Keratinocyte (primary cell): ENCODE data around the gene SLBP. TPM values are rescaled to one million over a fixed set of nuclear protein-coding genes. Genes with fewer than 3 reads are reported as not detected.

Source experiments
- DNase-seq: peaks from one replicate; pipeline ENCODE4 v3.0.0-alpha.2; 2011; ENCODE audit warnings: low read depth, missing footprints, low spot score
- FAIRE-seq: peaks from 2 replicates; lab custom pipeline; 2011; peaks lifted over from hg19 to GRCh38; lab: Jason Lieb, UNC
- H2AFZ ChIP-seq: 2 replicates; pipeline ENCODE4 v1.6.0; 2012; ENCODE audit warnings: low read length, control low read depth, inconsistent platforms; ENCODE audit not compliant: control insufficient read depth
- H3K27ac ChIP-seq: 2 replicates; pipeline ENCODE4 v1.5.1; 2011; ENCODE audit warnings: low read length; ENCODE audit not compliant: control insufficient read depth, insufficient read depth
- H3K27me3 ChIP-seq: 3 replicates; pipeline ENCODE4 v1.6.0; 2011; ENCODE audit warnings: low read length; ENCODE audit not compliant: control insufficient read depth, insufficient read depth; ENCODE audit errors: extremely low read depth
- H3K36me3 ChIP-seq, 2 experiments: 2 replicates in 1 of 2; 3 replicates in 1 of 2; pipeline ENCODE4 v1.5.1; 2011; ENCODE audit warnings: low read length in 2 of 2, mild to moderate bottlenecking in 1 of 2; ENCODE audit not compliant: control insufficient read depth in 2 of 2, insufficient read depth in 2 of 2; ENCODE audit errors: extremely low read depth in 1 of 2
- H3K4me1 ChIP-seq: 3 replicates; pipeline ENCODE4 v1.5.1; 2011; ENCODE audit warnings: low read length; ENCODE audit not compliant: control insufficient read depth, insufficient read depth; ENCODE audit errors: extremely low read depth
- H3K4me2 ChIP-seq: 3 replicates; pipeline ENCODE4 v1.6.0; 2011; ENCODE audit warnings: low read depth, low read length; ENCODE audit not compliant: control insufficient read depth, insufficient read depth; ENCODE audit errors: extremely low read depth
- H3K4me3 ChIP-seq, 3 experiments: fragments of 200-600 bp in 1 of 3; sonication (generic) in 1 of 3; 2 replicates in 2 of 3; 3 replicates in 1 of 3; pipeline ENCODE4 v1.5.1; 2011 to 2016; ENCODE audit warnings: low read length in 3 of 3, mild to moderate bottlenecking in 3 of 3, control low read depth in 2 of 3, inconsistent platforms in 1 of 3, low read depth in 1 of 3, mixed read lengths in 1 of 3, mixed run types in 1 of 3, moderate library complexity in 1 of 3; ENCODE audit not compliant: control insufficient read depth in 2 of 3, insufficient read depth in 2 of 3; ENCODE audit errors: extremely low read depth in 1 of 3
- H3K79me2 ChIP-seq: 2 replicates; pipeline ENCODE4 v1.6.0; 2012; ENCODE audit warnings: low read length; ENCODE audit not compliant: control insufficient read depth, insufficient read depth
- H3K9ac ChIP-seq: 3 replicates; pipeline ENCODE4 v1.6.0; 2011; ENCODE audit warnings: low read length; ENCODE audit not compliant: control insufficient read depth, insufficient read depth; ENCODE audit errors: extremely low read depth
- H3K9me1 ChIP-seq: 3 replicates; pipeline ENCODE4 v1.6.0; 2011; ENCODE audit warnings: low read length; ENCODE audit not compliant: control insufficient read depth, insufficient read depth; ENCODE audit errors: extremely low read depth
- H3K9me3 ChIP-seq: 2 replicates; pipeline ENCODE4 v1.5.1; 2012; ENCODE audit warnings: low read depth, low read length; ENCODE audit not compliant: control insufficient read depth
- H4K20me1 ChIP-seq: 3 replicates; pipeline ENCODE4 v1.6.0; 2011; ENCODE audit warnings: low read length; ENCODE audit not compliant: control insufficient read depth, insufficient read depth; ENCODE audit errors: extremely low read depth
- EZH2 ChIP-seq: IDR thresholded peaks from one replicate; pipeline ENCODE4 v1.6.1; 2012; ENCODE audit warnings: inconsistent platforms, mild to moderate bottlenecking, low read length, moderate library complexity
- dilution Hi-C: fragments of 300-500 bp; cut with MboI; formaldehyde crosslinking; loops from one replicate; pipeline ENCODE4 v1.7.0; 2020; ENCODE audit warnings: low sequenced_read_pairs; ENCODE audit not compliant: extremely low pct_ligation_motif_present
- polyA plus RNA-seq, 5 experiments: library from polyadenylated mRNA; depleted of rRNA in 3 of 5; stranded (reverse) in 3 of 5; stranded (forward) in 1 of 5; unstranded in 1 of 5; fragments of >200 nt; gene quantifications; 1 replicate in 1 of 5; 2 replicates in 3 of 5; 3 replicates in 1 of 5; pipeline versions ENCODE4 v1.2.1 to v1.2.3, GENCODE V29; 2011 to 2012; ENCODE audit warnings: missing spikeins in 2 of 5, low read depth in 1 of 5, low replicate concordance in 1 of 5
- TF ChIP-seq, protein P1 (sequence below), 3 experiments: IDR thresholded peaks in 1 of 3; conservative IDR thresholded peaks in 1 of 3; optimal IDR thresholded peaks in 1 of 3; 2 replicates in 2 of 3; 3 replicates in 1 of 3; pipeline versions ENCODE3 to v1.5.1; 2011; ENCODE audit warnings: low read length in 3 of 3, mild to moderate bottlenecking in 3 of 3, moderate library complexity in 2 of 3, control low read depth in 1 of 3, inconsistent platforms in 1 of 3; ENCODE audit not compliant: insufficient read depth in 2 of 3; ENCODE audit errors: extremely low read depth in 1 of 3

The SLBP gene
- polyA plus RNA-seq, 1 donor (not counting 4 experiments of a cell fraction or from before 2014, with no cell fraction given): 90.6 TPM

DNA sequence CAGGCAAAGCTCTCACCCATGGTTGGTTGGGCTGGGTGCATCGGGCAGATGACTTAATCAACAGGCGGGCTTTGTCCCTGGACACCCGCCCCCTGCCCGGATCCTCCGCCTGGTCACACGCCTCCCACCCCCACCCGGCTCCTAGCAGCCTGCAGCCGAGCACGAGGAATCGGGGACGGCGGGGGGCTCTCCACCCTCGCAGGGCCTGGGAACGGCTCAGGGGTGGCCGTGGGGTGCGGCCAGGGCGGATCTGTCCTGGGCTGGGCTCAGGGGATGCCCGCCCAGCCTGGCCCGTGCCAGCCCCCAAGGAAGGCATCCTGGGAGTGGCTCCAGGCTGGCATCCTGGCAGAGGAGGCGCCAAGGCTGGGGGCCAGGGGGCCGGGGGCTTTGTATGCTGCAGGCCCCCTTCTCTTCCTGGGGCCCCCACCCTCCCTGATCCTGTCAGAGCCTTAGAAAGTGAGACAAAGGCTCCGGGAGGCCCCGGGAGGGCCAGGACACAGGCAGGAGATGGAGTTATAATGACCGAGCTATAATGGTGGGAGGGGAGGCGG is 48.5 kb upstream of the SLBP start:
- Histone ChIP-seq H3K4me2 (peak overlapping the region; percentile 22), H2AFZ (no peak overlapping the region), H3K36me3 (no peaks in the 10 kb centered on the region), H3K9me1 (peaks cover 2% of the 10 kb centered on the region), H3K79me2 (no peaks in the 10 kb centered on the region), H3K27ac (no peak overlapping the region), H3K9me3 (no peaks in the 10 kb centered on the region), H3K9ac (no peak overlapping the region), H4K20me1 (no peaks in the 10 kb centered on the region), H3K4me3 (no peak overlapping the region), H3K4me1 (peaks cover 42% of the 10 kb centered on the region), H3K27me3 (no peaks in the 10 kb centered on the region)
- dilution Hi-C loops: no loop called here
- DNase-seq: no peak
- TF ChIP-seq, protein P1, sequence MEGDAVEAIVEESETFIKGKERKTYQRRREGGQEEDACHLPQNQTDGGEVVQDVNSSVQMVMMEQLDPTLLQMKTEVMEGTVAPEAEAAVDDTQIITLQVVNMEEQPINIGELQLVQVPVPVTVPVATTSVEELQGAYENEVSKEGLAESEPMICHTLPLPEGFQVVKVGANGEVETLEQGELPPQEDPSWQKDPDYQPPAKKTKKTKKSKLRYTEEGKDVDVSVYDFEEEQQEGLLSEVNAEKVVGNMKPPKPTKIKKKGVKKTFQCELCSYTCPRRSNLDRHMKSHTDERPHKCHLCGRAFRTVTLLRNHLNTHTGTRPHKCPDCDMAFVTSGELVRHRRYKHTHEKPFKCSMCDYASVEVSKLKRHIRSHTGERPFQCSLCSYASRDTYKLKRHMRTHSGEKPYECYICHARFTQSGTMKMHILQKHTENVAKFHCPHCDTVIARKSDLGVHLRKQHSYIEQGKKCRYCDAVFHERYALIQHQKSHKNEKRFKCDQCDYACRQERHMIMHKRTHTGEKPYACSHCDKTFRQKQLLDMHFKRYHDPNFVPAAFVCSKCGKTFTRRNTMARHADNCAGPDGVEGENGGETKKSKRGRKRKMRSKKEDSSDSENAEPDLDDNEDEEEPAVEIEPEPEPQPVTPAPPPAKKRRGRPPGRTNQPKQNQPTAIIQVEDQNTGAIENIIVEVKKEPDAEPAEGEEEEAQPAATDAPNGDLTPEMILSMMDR (optimal IDR thresholded peaks at IDR 0.05 in 1 of 3, IDR thresholded peaks at IDR 0.05 in 1 of 3, conservative IDR thresholded peaks at IDR 0.05 in 1 of 3; ENCODE audit: extremely low read depth in 1 of 3, insufficient read depth in 2 of 3, low read length in 3 of 3): no peak
- no peak for TF ChIP-seq EZH2
- FAIRE-seq: no peak

DNA sequence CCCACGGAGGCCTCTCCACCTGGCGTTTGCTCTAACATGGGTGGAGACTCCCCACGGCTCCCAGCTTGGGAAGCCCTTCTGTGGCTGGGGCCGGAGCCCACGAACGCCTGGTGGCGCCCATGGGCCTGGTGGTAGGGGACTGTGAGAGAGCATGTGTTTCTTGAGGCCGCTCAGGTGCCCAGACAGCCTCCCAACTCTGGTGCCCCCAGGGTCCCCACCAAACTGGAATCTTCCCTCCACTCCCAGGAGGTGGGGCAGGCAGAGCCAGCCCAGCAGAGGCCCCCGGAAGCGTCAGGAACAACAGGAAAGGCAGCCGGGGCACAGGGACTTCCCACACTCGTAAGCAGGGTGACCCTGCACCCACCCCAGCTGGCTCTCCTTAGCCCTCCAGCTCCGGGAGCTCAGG is 47.7 kb upstream of the SLBP start:
- Histone ChIP-seq H3K79me2 (no peaks in the 10 kb centered on the region), H3K4me1 (peaks cover 41% of the 10 kb centered on the region), H3K9me1 (peaks cover 2% of the 10 kb centered on the region), H3K9ac (peak overlapping the region; percentile 15), H3K27me3 (no peaks in the 10 kb centered on the region), H2AFZ (peak overlapping the region; percentile 33), H3K9me3 (no peaks in the 10 kb centered on the region), H3K36me3 (no peaks in the 10 kb centered on the region), H4K20me1 (no peaks in the 10 kb centered on the region), H3K4me3 (no peak overlapping the region), H3K27ac (peak overlapping the region; percentile 43), H3K4me2 (no peak overlapping the region)
- DNase-seq (no peak), FAIRE-seq (no peak)
- TF ChIP-seq, protein P1 (optimal IDR thresholded peaks at IDR 0.05 in 1 of 3, IDR thresholded peaks at IDR 0.05 in 1 of 3, conservative IDR thresholded peaks at IDR 0.05 in 1 of 3; ENCODE audit: extremely low read depth in 1 of 3, insufficient read depth in 2 of 3, low read length in 3 of 3): peak in 2 of 3 experiments; percentile 19 to 29
- no peak for TF ChIP-seq EZH2
- dilution Hi-C loops: no loop called here
